ENCODE results near the gene C2CD3. TPM values are rescaled to one million over a fixed set of nuclear protein-coding genes. Genes with fewer than 3 reads are reported as not detected.

The C2CD3 gene
- total RNA-seq (2014; rRNA removed; shearing (Covaris generic)): 9.2 and 29.6 TPM in 2 replicates
- 6.9 and 7.3 TPM in 2 replicates for polyA plus RNA-seq (2016; fragmentation: Nextera tagmentation; extraction: Ambion mirVana)

- in situ Hi-C loops (cut with MboI): no loop called here
- TF ChIP-seq EZH2phosphoT487 (IDR thresholded peaks at IDR 0.05; ENCODE audit: insufficient read depth, low read depth): no peak
- no peak for TF ChIP-seq EZH2 (IDR thresholded peaks at IDR 0.05; ENCODE audit: insufficient read depth, poor library complexity, severe bottlenecking)
- Histone ChIP-seq H3K9me2 (ENCODE audit: insufficient read depth) (no peaks in the 10 kb centered on the region), H3K4me1 (ENCODE audit: insufficient read depth) (peaks cover 37% of the 10 kb centered on the region), H3K79me2 (ENCODE audit: insufficient read depth) (peaks cover 79% of the 10 kb centered on the region), H3K9ac (peak within 1 kb of the TSS; percentile 94), H3K4me3 (peak within 1 kb of the TSS; percentile 95), H3K27me3 (replicated peaks; ENCODE audit: insufficient read depth) (no peaks in the 10 kb centered on the region), H3K9me3 (ENCODE audit: low read depth) (no peaks in the 10 kb centered on the region), H3K27ac (peak within 1 kb of the TSS; percentile 88), H4K20me1 (ENCODE audit: insufficient read depth) (no peaks in the 10 kb centered on the region), H3K4me2 (ENCODE audit: unreplicated experiment) (peak within 1 kb of the TSS; percentile 94), H3F3A (ENCODE audit: insufficient read depth) (peaks cover 10% of the 10 kb centered on the region; the same call in 1 of the 2 replicates), H3K36me3 (ENCODE audit: low read depth) (peaks cover 21% of the 10 kb centered on the region), H2AFZ (peak within 1 kb of the TSS; percentile 96)
- peak; percentile 100 for DNase-seq
- 0 to 1% methylated on average over 68 of the region's 68 CpGs for WGBS, 2 experiments (ENCODE audit: low coverage in 1 of 2, low lambda C conversion rate in 2 of 2, missing lambda C conversion rate in 2 of 2)
These were observed at the start of gene C2CD3, which contains the start of gene PPME1 for GRCh38 chr11:74170694-74171629. C2CD3 (minus strand) TSS chr11:74171002; CDS start chr11:74170792, 210 bp downstream. PPME1 (plus strand) TSS chr11:74171289; CDS start chr11:74171422, 133 bp downstream.

- in situ Hi-C loops (cut with MboI): no loop called here
- Histone ChIP-seq H3K79me2 (ENCODE audit: insufficient read depth) (peaks cover 6% of the 10 kb centered on the region; the same call in 1 of the 2 replicates), H3K9me2 (ENCODE audit: insufficient read depth) (peaks cover 11% of the 10 kb centered on the region; the same call in 1 of the 2 replicates), H3K9ac (no peak overlapping the region), H3K27me3 (replicated peaks; ENCODE audit: insufficient read depth) (no peaks in the 10 kb centered on the region), H4K20me1 (ENCODE audit: insufficient read depth) (no peaks in the 10 kb centered on the region), H3F3A (ENCODE audit: insufficient read depth) (0 out of 2 replicates have a peak, but pooled peaks cover 13% of the 10 kb centered on the region), H3K36me3 (ENCODE audit: low read depth) (peaks cover 14% of the 10 kb centered on the region; the same call in 1 of the 2 replicates), H2AFZ (no peak overlapping the region), H3K4me3 (no peak overlapping the region), H3K27ac (no peak overlapping the region), H3K9me3 (ENCODE audit: low read depth) (no peaks in the 10 kb centered on the region), H3K4me2 (ENCODE audit: unreplicated experiment) (no peak overlapping the region), H3K4me1 (ENCODE audit: insufficient read depth) (no peaks in the 10 kb centered on the region)
- peak; percentile 2 for DNase-seq
- TF ChIP-seq EZH2phosphoT487 (IDR thresholded peaks at IDR 0.05; ENCODE audit: insufficient read depth, low read depth) (no peak), EZH2 (IDR thresholded peaks at IDR 0.05; ENCODE audit: insufficient read depth, poor library complexity, severe bottlenecking) (no peak)
- WGBS, 2 experiments (ENCODE audit: low coverage in 1 of 2, low lambda C conversion rate in 2 of 2, missing lambda C conversion rate in 2 of 2): 94 to 100% methylated on average over 1 of the region's 1 CpG
These were observed 49.6 kb upstream of the C2CD3 start for GRCh38 chr11:74220376-74220775.

- Histone ChIP-seq H3K9me3 (ENCODE audit: low read depth) (no peaks in the 10 kb centered on the region), H3K9me2 (ENCODE audit: insufficient read depth) (peaks cover 4% of the 10 kb centered on the region; the same call in 1 of the 2 replicates), H3K4me3 (no peak overlapping the region), H3K79me2 (ENCODE audit: insufficient read depth) (no peaks in the 10 kb centered on the region), H4K20me1 (ENCODE audit: insufficient read depth) (no peaks in the 10 kb centered on the region), H2AFZ (no peak overlapping the region), H3K36me3 (ENCODE audit: low read depth) (peaks cover 57% of the 10 kb centered on the region), H3F3A (ENCODE audit: insufficient read depth) (0 out of 2 replicates have a peak, but pooled peaks cover under 1% of the 10 kb centered on the region), H3K9ac (no peak overlapping the region), H3K4me1 (ENCODE audit: insufficient read depth) (no peaks in the 10 kb centered on the region), H3K27ac (no peak overlapping the region), H3K4me2 (ENCODE audit: unreplicated experiment) (no peak overlapping the region), H3K27me3 (replicated peaks; ENCODE audit: insufficient read depth) (no peaks in the 10 kb centered on the region)
- 81 to 86% methylated on average over 2 of the region's 2 CpGs for WGBS, 2 experiments (ENCODE audit: low coverage in 1 of 2, low lambda C conversion rate in 2 of 2, missing lambda C conversion rate in 2 of 2)
- no peak for TF ChIP-seq EZH2phosphoT487 (IDR thresholded peaks at IDR 0.05; ENCODE audit: insufficient read depth, low read depth)
- no peak for TF ChIP-seq EZH2 (IDR thresholded peaks at IDR 0.05; ENCODE audit: insufficient read depth, poor library complexity, severe bottlenecking)
- in situ Hi-C loops (cut with MboI): no loop called here
- peak; percentile 39 for DNase-seq
These were observed 41.7 kb upstream of the C2CD3 start for GRCh38 chr11:74212533-74212932.

- Histone ChIP-seq H3K4me2 (ENCODE audit: unreplicated experiment) (no peak overlapping the region), H3F3A (ENCODE audit: insufficient read depth) (no peaks in the 10 kb centered on the region), H2AFZ (no peak overlapping the region), H3K9ac (no peak overlapping the region), H4K20me1 (ENCODE audit: insufficient read depth) (no peaks in the 10 kb centered on the region), H3K4me3 (no peak overlapping the region), H3K9me2 (ENCODE audit: insufficient read depth) (no peaks in the 10 kb centered on the region; the same call in 1 of the 2 replicates), H3K9me3 (ENCODE audit: low read depth) (no peaks in the 10 kb centered on the region), H3K27ac (no peak overlapping the region), H3K36me3 (ENCODE audit: low read depth) (peaks cover 54% of the 10 kb centered on the region), H3K27me3 (replicated peaks; ENCODE audit: insufficient read depth) (no peaks in the 10 kb centered on the region), H3K79me2 (ENCODE audit: insufficient read depth) (peaks cover 16% of the 10 kb centered on the region; the same call in 1 of the 2 replicates), H3K4me1 (ENCODE audit: insufficient read depth) (no peaks in the 10 kb centered on the region)
- no peak for TF ChIP-seq EZH2phosphoT487 (IDR thresholded peaks at IDR 0.05; ENCODE audit: insufficient read depth, low read depth)
- TF ChIP-seq EZH2 (IDR thresholded peaks at IDR 0.05; ENCODE audit: insufficient read depth, poor library complexity, severe bottlenecking): no peak
- in situ Hi-C loops (cut with MboI): no loop called here
- no peak for DNase-seq
These were observed 37.7 kb upstream of the C2CD3 start for GRCh38 chr11:74208507-74208906.
